KMS-11 (cell line): ENCODE measurements around the gene APBA3.

Experiments
- H2AFZ ChIP-seq: fragments of 200-600 bp; sonication (generic); 2 replicates; pipeline ENCODE4 v1.6.1; 2016; ENCODE audit warnings: antibody characterized with exemption, mixed run types, low read depth
- H3K27ac ChIP-seq: fragments of 200-600 bp; sonication (generic); 2 replicates; pipeline ENCODE4 v1.6.1; 2016; ENCODE audit warnings: mild to moderate bottlenecking, mixed run types
- H3K27me3 ChIP-seq: fragments of 200-600 bp; sonication (generic); 2 replicates; pipeline ENCODE4 v1.6.1; 2017; ENCODE audit warnings: mild to moderate bottlenecking, low read depth, mixed run types, moderate library complexity; ENCODE audit not compliant: insufficient read depth
- H3K36me3 ChIP-seq: fragments of 200-600 bp; sonication (generic); 2 replicates; pipeline ENCODE4 v1.6.1; 2017; ENCODE audit warnings: mild to moderate bottlenecking, mixed run types; ENCODE audit not compliant: insufficient read depth
- H3K4me1 ChIP-seq: fragments of 200-600 bp; sonication (generic); 2 replicates; pipeline ENCODE4 v1.6.1; 2016; ENCODE audit warnings: mild to moderate bottlenecking, low read depth, mixed run types; ENCODE audit not compliant: poor library complexity, severe bottlenecking
- H3K4me2 ChIP-seq: fragments of 200-600 bp; sonication (generic); 2 replicates; pipeline ENCODE4 v1.7.0; 2016; ENCODE audit warnings: mild to moderate bottlenecking, mixed run types
- H3K4me3 ChIP-seq: fragments of 200-600 bp; sonication (generic); IDR thresholded peaks from 2 replicates; pipeline ENCODE4 v1.6.1; 2017; ENCODE audit warnings: low read depth, low read length, mixed read lengths; ENCODE audit not compliant: insufficient read depth
- H3K79me2 ChIP-seq: fragments of 200-600 bp; sonication (generic); 2 replicates; pipeline ENCODE4 v1.6.1; 2016; ENCODE audit warnings: low read depth, mixed run types; ENCODE audit not compliant: insufficient read depth
- H3K9ac ChIP-seq: fragments of 200-600 bp; sonication (generic); 2 replicates; pipeline ENCODE4 v1.6.1; 2016; ENCODE audit warnings: mild to moderate bottlenecking, mixed run types
- H4K20me1 ChIP-seq: fragments of 200-600 bp; sonication (generic); 2 replicates; pipeline ENCODE4 v1.6.1; 2016; ENCODE audit warnings: mild to moderate bottlenecking, mixed run types; ENCODE audit not compliant: insufficient read depth
- CTCF ChIP-seq: fragments of 200-600 bp; sonication (generic); conservative IDR thresholded peaks from 2 replicates; pipeline ENCODE4 v1.6.1; 2017; ENCODE audit warnings: low read depth, mild to moderate bottlenecking, antibody characterized with exemption, low read length, moderate library complexity, mixed read lengths

The APBA3 gene

GRCh38 chr19:3790941-3791340 lies 29.4 kb upstream of the APBA3 start:
- TF ChIP-seq CTCF = no peak

GRCh38 chr19:3790209-3790734 lies 28.8 kb upstream of the APBA3 start:
- Histone ChIP-seq H3K4me2 (no peak overlapping the region), H3K4me3 (no peak overlapping the region), H3K27me3 (peaks cover 72% of the 10 kb centered on the region), H3K79me2 (no peaks in the 10 kb centered on the region), H3K27ac (no peak overlapping the region), H3K4me1 (no peaks in the 10 kb centered on the region), H4K20me1 (no peaks in the 10 kb centered on the region), H3K36me3 (no peaks in the 10 kb centered on the region), H2AFZ (no peak overlapping the region), H3K9ac (no peak overlapping the region)
- no peak for TF ChIP-seq CTCF

More at GRCh38 chr19:3790941-3791340, 29.4 kb upstream of the APBA3 start:
- Histone ChIP-seq H3K27ac (no peak overlapping the region), H2AFZ (no peak overlapping the region), H3K79me2 (no peaks in the 10 kb centered on the region), H3K36me3 (no peaks in the 10 kb centered on the region), H3K4me3 (no peak overlapping the region), H3K4me2 (no peak overlapping the region), H3K27me3 (peaks cover 74% of the 10 kb centered on the region), H4K20me1 (no peaks in the 10 kb centered on the region), H3K9ac (no peak overlapping the region), H3K4me1 (no peaks in the 10 kb centered on the region)

DNA sequence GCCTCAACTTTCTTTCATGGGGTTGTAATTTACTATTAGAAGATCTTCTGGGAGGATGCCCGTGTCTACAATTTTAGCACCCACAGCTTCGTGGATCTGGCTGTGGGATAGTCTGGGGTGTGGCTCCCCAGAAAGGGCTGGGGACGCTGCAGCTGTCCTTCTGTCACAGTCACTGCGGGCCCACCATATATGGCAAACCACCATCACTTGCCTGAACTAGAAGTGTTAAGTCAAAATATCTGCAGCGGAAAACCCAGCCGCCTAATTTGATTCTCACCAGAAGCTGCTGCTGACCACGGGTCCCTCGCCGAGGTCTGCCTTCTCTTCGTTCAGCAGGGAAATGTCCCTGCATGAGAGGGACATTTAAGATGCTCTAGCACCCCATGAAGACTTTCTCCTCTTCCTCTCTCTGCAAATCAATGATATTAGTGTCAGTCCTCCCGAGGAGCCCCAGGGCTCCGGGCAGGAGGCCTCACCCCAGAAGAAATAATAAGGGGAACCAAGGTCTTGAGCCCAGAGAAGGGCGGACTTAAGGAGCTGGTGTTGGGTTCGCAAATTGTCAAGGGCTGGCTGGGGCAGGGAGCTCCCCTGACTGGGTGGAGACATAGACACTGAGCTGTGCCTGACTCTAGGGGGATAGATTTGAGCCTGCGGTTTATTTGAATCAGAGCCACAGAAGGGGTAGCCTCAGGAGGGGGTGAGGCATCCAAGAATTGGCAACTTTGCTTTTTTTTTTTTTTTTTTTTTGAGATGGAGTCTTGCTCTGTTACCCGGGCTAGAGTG lies 27.7 kb upstream of the APBA3 start:
- H3K79me2 ChIP-seq = no peaks in the 10 kb centered on the region
- H3K36me3 ChIP-seq = no peaks in the 10 kb centered on the region
- no peak overlapping the region for H3K4me2 ChIP-seq
- H4K20me1 ChIP-seq = no peaks in the 10 kb centered on the region
- H3K27me3 ChIP-seq = peaks cover 73% of the 10 kb centered on the region
- no peak overlapping the region for H3K4me3 ChIP-seq
- H2AFZ ChIP-seq = no peak overlapping the region
- no peak overlapping the region for H3K27ac ChIP-seq
- no peaks in the 10 kb centered on the region for H3K4me1 ChIP-seq
- no peak for TF ChIP-seq CTCF
- H3K9ac ChIP-seq = no peak overlapping the region

GRCh38 chr19:3785938-3786824 lies 24.7 kb upstream of the APBA3 start, which contains the start of gene MATK:
MATK (minus strand) TSS chr19:3786381; CDS start chr19:3785135, 1,246 bp downstream.
- Histone ChIP-seq H3K9ac (no peak within 1 kb of the TSS), H2AFZ (no peak within 1 kb of the TSS)

More at GRCh38 chr19:3785938-3786824, 24.7 kb upstream of the APBA3 start, which contains the start of gene MATK:
- Histone ChIP-seq H3K36me3 (no peaks in the 10 kb centered on the region), H3K79me2 (no peaks in the 10 kb centered on the region), H3K4me3 (no peak within 1 kb of the TSS), H4K20me1 (no peaks in the 10 kb centered on the region), H3K4me1 (no peaks in the 10 kb centered on the region), H3K27ac (no peak within 1 kb of the TSS), H3K4me2 (no peak within 1 kb of the TSS), H3K27me3 (peaks cover 65% of the 10 kb centered on the region)
- TF ChIP-seq CTCF = no peak
